ENCODE results near the gene CACNA2D3.

Gene CACNA2D3

DNA sequence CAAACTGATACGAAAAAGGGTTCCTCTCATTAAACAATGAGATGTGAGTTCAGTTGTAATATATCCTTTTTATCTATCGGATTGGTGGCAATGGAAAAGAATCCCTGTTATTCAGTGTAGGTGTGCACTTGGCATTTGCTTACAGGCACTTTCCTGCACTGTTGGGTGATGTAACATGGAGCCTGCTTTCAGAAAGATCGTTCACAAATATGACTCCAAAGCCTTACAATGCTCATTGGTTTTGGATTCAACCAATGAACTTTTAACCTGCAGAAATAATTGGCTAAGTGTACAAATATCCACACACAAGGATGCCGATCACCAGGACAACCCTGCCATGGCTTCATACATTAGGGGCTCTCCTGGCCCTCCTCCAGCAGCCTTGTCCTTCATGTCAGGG lies 996.9 kb downstream of the CACNA2D3 start:
- no peak overlapping the region for H3K4me3 ChIP-seq (ENCODE audit: low read length)
- DNase-seq (ENCODE audit: low read depth) = no peak
- TF ChIP-seq, protein P1, sequence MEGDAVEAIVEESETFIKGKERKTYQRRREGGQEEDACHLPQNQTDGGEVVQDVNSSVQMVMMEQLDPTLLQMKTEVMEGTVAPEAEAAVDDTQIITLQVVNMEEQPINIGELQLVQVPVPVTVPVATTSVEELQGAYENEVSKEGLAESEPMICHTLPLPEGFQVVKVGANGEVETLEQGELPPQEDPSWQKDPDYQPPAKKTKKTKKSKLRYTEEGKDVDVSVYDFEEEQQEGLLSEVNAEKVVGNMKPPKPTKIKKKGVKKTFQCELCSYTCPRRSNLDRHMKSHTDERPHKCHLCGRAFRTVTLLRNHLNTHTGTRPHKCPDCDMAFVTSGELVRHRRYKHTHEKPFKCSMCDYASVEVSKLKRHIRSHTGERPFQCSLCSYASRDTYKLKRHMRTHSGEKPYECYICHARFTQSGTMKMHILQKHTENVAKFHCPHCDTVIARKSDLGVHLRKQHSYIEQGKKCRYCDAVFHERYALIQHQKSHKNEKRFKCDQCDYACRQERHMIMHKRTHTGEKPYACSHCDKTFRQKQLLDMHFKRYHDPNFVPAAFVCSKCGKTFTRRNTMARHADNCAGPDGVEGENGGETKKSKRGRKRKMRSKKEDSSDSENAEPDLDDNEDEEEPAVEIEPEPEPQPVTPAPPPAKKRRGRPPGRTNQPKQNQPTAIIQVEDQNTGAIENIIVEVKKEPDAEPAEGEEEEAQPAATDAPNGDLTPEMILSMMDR (conservative IDR thresholded peaks at IDR 0.05; ENCODE audit: low read length) = no peak

DNA sequence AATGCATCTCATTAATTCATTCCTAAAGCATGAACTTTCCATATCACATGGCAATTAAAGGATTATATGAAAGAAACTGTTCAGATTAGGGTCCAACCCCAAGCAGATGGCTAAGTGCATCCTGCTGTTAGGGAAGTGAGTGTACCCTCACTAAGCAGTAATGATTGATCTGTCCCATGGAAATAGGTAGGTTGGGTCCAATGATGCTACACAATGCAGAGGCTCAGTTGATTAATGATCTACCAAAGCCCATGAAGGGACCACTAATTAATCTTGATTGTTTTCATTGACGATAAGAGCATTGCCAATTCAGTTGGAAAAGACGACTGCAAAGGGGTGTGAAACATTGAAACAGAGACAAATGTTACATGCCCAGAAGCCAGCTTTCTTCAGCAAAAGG lies 1000.0 kb downstream of the CACNA2D3 start:
- H3K4me3 ChIP-seq (ENCODE audit: low read length) = no peak overlapping the region
- DNase-seq (ENCODE audit: low read depth) = no peak
- TF ChIP-seq, protein P1 (conservative IDR thresholded peaks at IDR 0.05; ENCODE audit: low read length) = no peak
